Epithelial cell of proximal tubule (primary cell): ENCODE data around the gene MRPL36. TPM values are rescaled to one million over a fixed set of nuclear protein-coding genes. Genes with fewer than 3 reads are reported as not detected.

Source experiments
- DNase-seq: peaks from one replicate; pipeline ENCODE4 v3.0.0-alpha.2; 2011; ENCODE audit warnings: low read depth
- H3K4me3 ChIP-seq: 2 replicates; pipeline ENCODE4 v1.5.1; 2011; ENCODE audit warnings: low read depth, mild to moderate bottlenecking, low read length
- CTCF ChIP-seq: conservative IDR thresholded peaks from 2 replicates; pipeline ENCODE4 v1.5.1; 2012; ENCODE audit warnings: low read depth, mild to moderate bottlenecking, low read length
- total RNA-seq: library from RNA; depleted of rRNA; stranded (reverse); fragments of >200 nt; gene quantifications from 2 replicates; pipeline ENCODE4 v1.2.3, GENCODE V29; 2015

MRPL36 gene
- total RNA-seq, 1 donor from 2014 or later: 57.9 TPM

GRCh38 chr5:1779021-1779680, 20.5 kb downstream of the MRPL36 start:
- DNase-seq: no peak
- no peak for TF ChIP-seq CTCF

GRCh38 chr5:1778138-1779020, 21.3 kb downstream of the MRPL36 start:
- DNase-seq: no peak
- H3K4me3 ChIP-seq: no peak overlapping the region
- TF ChIP-seq CTCF: no peak

More at GRCh38 chr5:1779021-1779680, 20.5 kb downstream of the MRPL36 start:
- H3K4me3 ChIP-seq: no peak overlapping the region

GRCh38 chr5:1777281-1778137, 22.1 kb downstream of the MRPL36 start:
- H3K4me3 ChIP-seq: no peak overlapping the region
- no peak for DNase-seq
- TF ChIP-seq CTCF: no peak

- no peak for DNase-seq
- no peak for TF ChIP-seq CTCF
- no peak overlapping the region for H3K4me3 ChIP-seq
Observed at GRCh38 chr5:1776831-1777230, 22.8 kb downstream of the MRPL36 start.

GRCh38 chr5:1772634-1773033, 27.0 kb downstream of the MRPL36 start:
- peak; percentile 57 for TF ChIP-seq CTCF
- no peak for DNase-seq
- H3K4me3 ChIP-seq: no peak overlapping the region

GRCh38 chr5:1771149-1772065, 28.2 kb downstream of the MRPL36 start:
- DNase-seq: no peak
- no peak for TF ChIP-seq CTCF
- H3K4me3 ChIP-seq: no peak overlapping the region
